ENCODE measurements around the gene ZSWIM1.

Gene ZSWIM1

GRCh38 chr20:45921337-45922189, 40.5 kb downstream of the ZSWIM1 start:
- TF ChIP-seq REST (IDR thresholded peaks at IDR 0.05; ENCODE audit: low read depth) (no peak), EP300 (IDR thresholded peaks at IDR 0.05; ENCODE audit: borderline replicate concordance) (no peak), RAD21 (IDR thresholded peaks at IDR 0.05; ENCODE audit: low read depth) (no peak), CEBPB (IDR thresholded peaks at IDR 0.05) (no peak), YY1 (IDR thresholded peaks at IDR 0.05; ENCODE audit: low read depth) (no peak), MAX (IDR thresholded peaks at IDR 0.05) (no peak)

- TF ChIP-seq CEBPB (IDR thresholded peaks at IDR 0.05), result no peak
- no peak for TF ChIP-seq TAF1 (IDR thresholded peaks at IDR 0.05; ENCODE audit: low read depth)
- TF ChIP-seq TEAD4 (IDR thresholded peaks at IDR 0.05), result no peak
- TF ChIP-seq NFIC (IDR thresholded peaks at IDR 0.05), result no peak
- TF ChIP-seq USF1 (IDR thresholded peaks at IDR 0.05), result no peak
- TF ChIP-seq YY1 (IDR thresholded peaks at IDR 0.05; ENCODE audit: low read depth), result no peak
- no peak for TF ChIP-seq RAD21 (IDR thresholded peaks at IDR 0.05; ENCODE audit: low read depth)
- TF ChIP-seq TCF12 (IDR thresholded peaks at IDR 0.05; ENCODE audit: low read depth), result no peak
- TF ChIP-seq CREB1 (IDR thresholded peaks at IDR 0.05; ENCODE audit: low read depth), result no peak
- TF ChIP-seq ZBTB7A (IDR thresholded peaks at IDR 0.05; ENCODE audit: low read depth), result no peak
- no peak for TF ChIP-seq MAX (IDR thresholded peaks at IDR 0.05)
- TF ChIP-seq FOXM1 (IDR thresholded peaks at IDR 0.05; ENCODE audit: borderline replicate concordance, low read depth), result no peak
- no peak for TF ChIP-seq EP300 (IDR thresholded peaks at IDR 0.05; ENCODE audit: borderline replicate concordance)
- no peak for TF ChIP-seq REST (IDR thresholded peaks at IDR 0.05; ENCODE audit: low read depth)
- TF ChIP-seq EGR1 (IDR thresholded peaks at IDR 0.05), result no peak
These were observed 43.6 kb downstream of the ZSWIM1 start for GRCh38 chr20:45924391-45925261.

- TF ChIP-seq TAF1 (IDR thresholded peaks at IDR 0.05; ENCODE audit: low read depth), result no peak
- no peak for TF ChIP-seq TCF12 (IDR thresholded peaks at IDR 0.05; ENCODE audit: low read depth)
- no peak for TF ChIP-seq FOXM1 (IDR thresholded peaks at IDR 0.05; ENCODE audit: borderline replicate concordance, low read depth)
- TF ChIP-seq YY1 (IDR thresholded peaks at IDR 0.05; ENCODE audit: low read depth), result no peak
- TF ChIP-seq ZBTB7A (IDR thresholded peaks at IDR 0.05; ENCODE audit: low read depth), result no peak
- TF ChIP-seq TEAD4 (IDR thresholded peaks at IDR 0.05), result no peak
- no peak for TF ChIP-seq EP300 (IDR thresholded peaks at IDR 0.05; ENCODE audit: borderline replicate concordance)
- TF ChIP-seq CEBPB (IDR thresholded peaks at IDR 0.05), result no peak
- no peak for TF ChIP-seq MAX (IDR thresholded peaks at IDR 0.05)
- TF ChIP-seq CREB1 (IDR thresholded peaks at IDR 0.05; ENCODE audit: low read depth), result no peak
- no peak for TF ChIP-seq USF1 (IDR thresholded peaks at IDR 0.05)
- no peak for TF ChIP-seq RAD21 (IDR thresholded peaks at IDR 0.05; ENCODE audit: low read depth)
- no peak for TF ChIP-seq NFIC (IDR thresholded peaks at IDR 0.05)
These were observed 44.9 kb downstream of the ZSWIM1 start for GRCh38 chr20:45925821-45926506.

GRCh38 chr20:45926731-45927070, 45.7 kb downstream of the ZSWIM1 start:
- TF ChIP-seq CEBPB (IDR thresholded peaks at IDR 0.05) (no peak), FOXM1 (IDR thresholded peaks at IDR 0.05; ENCODE audit: borderline replicate concordance, low read depth) (no peak), NFIC (IDR thresholded peaks at IDR 0.05) (no peak), TAF1 (IDR thresholded peaks at IDR 0.05; ENCODE audit: low read depth) (no peak), YY1 (IDR thresholded peaks at IDR 0.05; ENCODE audit: low read depth) (no peak), ZBTB7A (IDR thresholded peaks at IDR 0.05; ENCODE audit: low read depth) (no peak), RAD21 (IDR thresholded peaks at IDR 0.05; ENCODE audit: low read depth) (no peak), EGR1 (IDR thresholded peaks at IDR 0.05) (no peak)
